Measurements from ENCODE around the gene MPV17.

GRCh38 chr2:27336173-27336572 is 13.3 kb upstream of the MPV17 start:
- TF ChIP-seq POLR2A (IDR thresholded peaks at IDR 0.05) (no peak), EP300 (IDR thresholded peaks at IDR 0.05) (no peak), CTCF (IDR thresholded peaks at IDR 0.05) (no peak)

Measured in gastroesophageal sphincter (tissue), 3 donors.